SK-N-SH (cell line): Measurements from ENCODE around the gene SLC1A3. TPM values are rescaled to one million over a fixed set of nuclear protein-coding genes. Genes with fewer than 3 reads are reported as not detected.

Experiments used
- CTCF ChIA-PET: fragments of 300-600, 350-600 bp; formaldehyde crosslinking; extraction: SDS; loops from one replicate; lab custom pipeline; 2021; lab: Yijun Ruan, JAX
- POLR2A ChIA-PET: fragments of 350-600 bp; sonication (Branson Sonifier 250); formaldehyde crosslinking; extraction: SDS; loops from one replicate; lab custom pipeline; 2020; ENCODE audit warnings: antibody characterized with exemption, inconsistent platforms; lab: Yijun Ruan, JAX
- DNase-seq: peaks from one replicate; pipeline ENCODE4 v3.0.0; 2012
- H2AFZ ChIP-seq: fragments of 200-600 bp; sonication (generic); 2 replicates; pipeline ENCODE4 v1.8.1; 2016; ENCODE audit warnings: antibody characterized with exemption, mild to moderate bottlenecking, low read depth
- H3F3A ChIP-seq: fragments of 200-600 bp; sonication (generic); replicated peaks from 2 replicates; pipeline ENCODE3; 2016; ENCODE audit warnings: antibody characterized with exemption, mild to moderate bottlenecking; ENCODE audit not compliant: insufficient read depth
- H3K27ac ChIP-seq, 2 experiments: fragments of 200-500 bp in 1 of 2; fragments of 200-600 bp in 1 of 2; sonication (Bioruptor generic) in 1 of 2; sonication (generic), shearing (Covaris generic) in 1 of 2; 2 replicates each; pipeline versions ENCODE4 v1.5.1 to v1.6.1; 2014 to 2016; ENCODE audit warnings: low read depth in 2 of 2, inconsistent platforms in 1 of 2, low read length in 1 of 2, mild to moderate bottlenecking in 1 of 2, mixed read lengths in 1 of 2
- H3K27me3 ChIP-seq: fragments of 200-600 bp; sonication (generic), shearing (Covaris generic); 2 replicates; pipeline ENCODE4 v1.6.1; 2016; ENCODE audit warnings: mixed run types; ENCODE audit not compliant: insufficient read depth
- H3K36me3 ChIP-seq, 2 experiments: fragments of 200-500 bp in 1 of 2; fragments of 200-600 bp in 1 of 2; sonication (Bioruptor generic) in 1 of 2; sonication (generic) in 1 of 2; replicated peaks in 1 of 2; 2 replicates each; pipeline versions ENCODE3 to v1.5.1; 2014 to 2016; ENCODE audit warnings: low read length in 1 of 2, mild to moderate bottlenecking in 1 of 2; ENCODE audit not compliant: insufficient read depth in 2 of 2, control insufficient read depth in 1 of 2
- H3K4me1 ChIP-seq, 2 experiments: fragments of 200-500 bp in 1 of 2; fragments of 200-600 bp in 1 of 2; sonication (Bioruptor generic) in 1 of 2; sonication (generic), shearing (Covaris generic) in 1 of 2; 2 replicates each; pipeline versions ENCODE4 v1.5.1 to v1.6.1; 2014 to 2016; ENCODE audit warnings: low read depth in 1 of 2, low read length in 1 of 2, mixed run types in 1 of 2; ENCODE audit not compliant: insufficient read depth in 2 of 2, control insufficient read depth in 1 of 2
- H3K4me2 ChIP-seq: fragments of 200-600 bp; sonication (generic), shearing (Covaris generic); 2 replicates; pipeline ENCODE4 v1.6.1; 2017; ENCODE audit warnings: mixed run types
- H3K4me3 ChIP-seq, 2 experiments: fragments of 200-500 bp in 1 of 2; fragments of 200-600 bp in 1 of 2; sonication (Bioruptor generic) in 1 of 2; sonication (generic), shearing (Covaris generic) in 1 of 2; 2 replicates each; pipeline versions ENCODE4 v1.5.1 to v1.8.1; 2014 to 2016; ENCODE audit warnings: low read depth in 2 of 2, inconsistent platforms in 1 of 2, low read length in 1 of 2, mild to moderate bottlenecking in 1 of 2, mixed read lengths in 1 of 2, moderate library complexity in 1 of 2
- H3K79me2 ChIP-seq: fragments of 200-600 bp; sonication (generic); 2 replicates; pipeline ENCODE4 v1.8.1; 2017; ENCODE audit warnings: mild to moderate bottlenecking; ENCODE audit not compliant: insufficient read depth
- H3K9ac ChIP-seq: fragments of 200-600 bp; sonication (generic); 2 replicates; pipeline ENCODE4 v1.6.1; 2017; ENCODE audit warnings: mixed run types
- H3K9me2 ChIP-seq: fragments of 200-600 bp; sonication (generic); 2 replicates; pipeline ENCODE4 v1.6.1; 2017; ENCODE audit warnings: mixed run types
- H3K9me3 ChIP-seq: fragments of 200-600 bp; sonication (generic); 2 replicates; pipeline ENCODE4 v1.6.1; 2017; ENCODE audit warnings: mixed run types, mild to moderate bottlenecking, moderate library complexity
- H4K20me1 ChIP-seq: fragments of 200-600 bp; sonication (generic); 2 replicates; pipeline ENCODE4 v1.6.1; 2017; ENCODE audit warnings: mild to moderate bottlenecking, mixed run types; ENCODE audit not compliant: insufficient read depth
- CHD2 ChIP-seq: fragments of 150-350 bp; IDR thresholded peaks from 2 replicates; pipeline ENCODE4 v1.6.1; 2018; ENCODE audit warnings: low read length; ENCODE audit not compliant: partially characterized antibody
- ELF1 ChIP-seq: IDR thresholded peaks from 2 replicates; pipeline ENCODE4 v1.4.0; 2012
- FOXJ3 ChIP-seq: sonication (generic); formaldehyde crosslinking; IDR thresholded peaks from 2 replicates; pipeline ENCODE4 v1.5.1; 2020; ENCODE audit warnings: mild to moderate bottlenecking, missing genetic modification reagents
- FOXM1 ChIP-seq: IDR thresholded peaks from 2 replicates; pipeline ENCODE4 v1.4.0; 2012; ENCODE audit warnings: low read depth, mild to moderate bottlenecking
- GABPA ChIP-seq: IDR thresholded peaks from 2 replicates; pipeline ENCODE4 v1.4.0; 2012; ENCODE audit warnings: low read depth, mild to moderate bottlenecking
- JUND ChIP-seq: IDR thresholded peaks from 2 replicates; pipeline ENCODE4 v1.4.0; 2012
- MEF2A ChIP-seq: IDR thresholded peaks from 2 replicates; pipeline ENCODE4 v1.4.0; 2012; ENCODE audit warnings: low read depth, borderline replicate concordance
- NFIC ChIP-seq: IDR thresholded peaks from 2 replicates; pipeline ENCODE4 v1.4.0; 2012; ENCODE audit warnings: borderline replicate concordance
- NRF1 ChIP-seq: IDR thresholded peaks from 2 replicates; pipeline ENCODE4 v1.6.1; 2012; ENCODE audit warnings: low read depth, mild to moderate bottlenecking, low read length
- RCOR1 ChIP-seq: fragments of 150-350 bp; IDR thresholded peaks from 2 replicates; pipeline ENCODE4 v1.6.1; 2017; ENCODE audit warnings: antibody characterized with exemption, low read length
- RXRA ChIP-seq: IDR thresholded peaks from 2 replicates; pipeline ENCODE4 v1.4.0; 2012; ENCODE audit warnings: low read depth, mild to moderate bottlenecking, borderline replicate concordance
- TAF1 ChIP-seq: IDR thresholded peaks from 2 replicates; pipeline ENCODE4 v1.6.1; 2012; ENCODE audit warnings: low read depth, mild to moderate bottlenecking, low read length, moderate library complexity, borderline replicate concordance
- TCF12 ChIP-seq: IDR thresholded peaks from 2 replicates; pipeline ENCODE4 v1.4.0; 2012
- TEAD4 ChIP-seq: IDR thresholded peaks from 2 replicates; pipeline ENCODE4 v1.4.0; 2012; ENCODE audit warnings: mild to moderate bottlenecking, borderline replicate concordance; ENCODE audit not compliant: insufficient read depth
- USF1 ChIP-seq: IDR thresholded peaks from 2 replicates; pipeline ENCODE4 v1.4.0; 2012; ENCODE audit warnings: low read depth, borderline replicate concordance
- USF2 ChIP-seq: fragments of 150-350 bp; IDR thresholded peaks from 2 replicates; pipeline ENCODE4 v1.6.1; 2017; ENCODE audit warnings: antibody characterized with exemption, low read length, low read depth, borderline replicate concordance
- whole genome bisulfite sequencing: methylation state at CpG from one replicate; pipeline ENCODE4 v1.1.6; 2017; ENCODE audit warnings: low lambda C conversion rate; 5-methylcytosine and 5-hydroxymethylcytosine counted together
- polyA plus RNA-seq, 3 experiments: library from polyadenylated mRNA; depleted of rRNA; stranded (reverse); fragments of >200 nt; gene quantifications; 2 replicates each; pipeline ENCODE4 v1.2.3, GENCODE V29; 2012
- TF ChIP-seq, protein P1 (sequence below): fragments of 150-350 bp; IDR thresholded peaks from 2 replicates; pipeline ENCODE4 v1.6.1; 2016; ENCODE audit warnings: mild to moderate bottlenecking, low read depth, low read length
- TF ChIP-seq, protein P2 (sequence below): IDR thresholded peaks from 2 replicates; pipeline ENCODE4 v1.6.1; 2012; ENCODE audit warnings: mild to moderate bottlenecking, low read depth, low read length, moderate library complexity

Gene SLC1A3
- polyA plus RNA-seq, 1 of the 3 experiments (the other 2 are of a cell fraction): not detected

GRCh38 chr5:36659411-36659810 is 53.0 kb downstream of the SLC1A3 start:
- Histone ChIP-seq H3K9ac (no peak overlapping the region), H3K9me3 (no peaks in the 10 kb centered on the region), H4K20me1 (no peaks in the 10 kb centered on the region), H3K4me2 (no peak overlapping the region), H3K27me3 (peaks cover 33% of the 10 kb centered on the region; the same call in 1 of the 2 replicates), H3K4me3 (no peak overlapping the region), H3K4me1 (no peaks in the 10 kb centered on the region; a peak in 1 of 4 replicates), H2AFZ (no peak overlapping the region), H3K36me3 (no peaks in the 10 kb centered on the region), H3F3A (peaks cover 4% of the 10 kb centered on the region), H3K9me2 (no peaks in the 10 kb centered on the region), H3K27ac (no peak overlapping the region), H3K79me2 (no peaks in the 10 kb centered on the region)
- 9% methylated on average over 4 of the region's 4 CpGs for WGBS
- TF ChIP-seq TAF1 (no peak), JUND (no peak), USF2 (no peak), TEAD4 (no peak), TCF12 (no peak), RXRA (no peak), ELF1 (no peak), MEF2A (no peak), NFIC (no peak), USF1 (no peak), CHD2 (no peak), NRF1 (no peak), GABPA (no peak), RCOR1 (no peak), FOXJ3 (CRISPR knock-in tag) (no peak), FOXM1 (no peak)
- TF ChIP-seq, protein P1, sequence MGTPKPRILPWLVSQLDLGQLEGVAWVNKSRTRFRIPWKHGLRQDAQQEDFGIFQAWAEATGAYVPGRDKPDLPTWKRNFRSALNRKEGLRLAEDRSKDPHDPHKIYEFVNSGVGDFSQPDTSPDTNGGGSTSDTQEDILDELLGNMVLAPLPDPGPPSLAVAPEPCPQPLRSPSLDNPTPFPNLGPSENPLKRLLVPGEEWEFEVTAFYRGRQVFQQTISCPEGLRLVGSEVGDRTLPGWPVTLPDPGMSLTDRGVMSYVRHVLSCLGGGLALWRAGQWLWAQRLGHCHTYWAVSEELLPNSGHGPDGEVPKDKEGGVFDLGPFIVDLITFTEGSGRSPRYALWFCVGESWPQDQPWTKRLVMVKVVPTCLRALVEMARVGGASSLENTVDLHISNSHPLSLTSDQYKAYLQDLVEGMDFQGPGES: no peak
- TF ChIP-seq, protein P2, sequence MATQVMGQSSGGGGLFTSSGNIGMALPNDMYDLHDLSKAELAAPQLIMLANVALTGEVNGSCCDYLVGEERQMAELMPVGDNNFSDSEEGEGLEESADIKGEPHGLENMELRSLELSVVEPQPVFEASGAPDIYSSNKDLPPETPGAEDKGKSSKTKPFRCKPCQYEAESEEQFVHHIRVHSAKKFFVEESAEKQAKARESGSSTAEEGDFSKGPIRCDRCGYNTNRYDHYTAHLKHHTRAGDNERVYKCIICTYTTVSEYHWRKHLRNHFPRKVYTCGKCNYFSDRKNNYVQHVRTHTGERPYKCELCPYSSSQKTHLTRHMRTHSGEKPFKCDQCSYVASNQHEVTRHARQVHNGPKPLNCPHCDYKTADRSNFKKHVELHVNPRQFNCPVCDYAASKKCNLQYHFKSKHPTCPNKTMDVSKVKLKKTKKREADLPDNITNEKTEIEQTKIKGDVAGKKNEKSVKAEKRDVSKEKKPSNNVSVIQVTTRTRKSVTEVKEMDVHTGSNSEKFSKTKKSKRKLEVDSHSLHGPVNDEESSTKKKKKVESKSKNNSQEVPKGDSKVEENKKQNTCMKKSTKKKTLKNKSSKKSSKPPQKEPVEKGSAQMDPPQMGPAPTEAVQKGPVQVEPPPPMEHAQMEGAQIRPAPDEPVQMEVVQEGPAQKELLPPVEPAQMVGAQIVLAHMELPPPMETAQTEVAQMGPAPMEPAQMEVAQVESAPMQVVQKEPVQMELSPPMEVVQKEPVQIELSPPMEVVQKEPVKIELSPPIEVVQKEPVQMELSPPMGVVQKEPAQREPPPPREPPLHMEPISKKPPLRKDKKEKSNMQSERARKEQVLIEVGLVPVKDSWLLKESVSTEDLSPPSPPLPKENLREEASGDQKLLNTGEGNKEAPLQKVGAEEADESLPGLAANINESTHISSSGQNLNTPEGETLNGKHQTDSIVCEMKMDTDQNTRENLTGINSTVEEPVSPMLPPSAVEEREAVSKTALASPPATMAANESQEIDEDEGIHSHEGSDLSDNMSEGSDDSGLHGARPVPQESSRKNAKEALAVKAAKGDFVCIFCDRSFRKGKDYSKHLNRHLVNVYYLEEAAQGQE: no peak
- ChIA-PET POLR2A (no interaction called here), CTCF (no interaction called here)
- DNase-seq: no peak
